Measurements from ENCODE around the gene UMPS.

- TF ChIP-seq CTCF (IDR thresholded peaks at IDR 0.05) = no peak
- no peak for TF ChIP-seq EP300 (IDR thresholded peaks at IDR 0.05)
- TF ChIP-seq POLR2A (IDR thresholded peaks at IDR 0.05) = no peak
Measured at GRCh38 chr3:124770336-124771082, 40.3 kb downstream of the UMPS start.

Measured in suprapubic skin (tissue), 3 donors.